GM12892 (cell line): ENCODE measurements around the gene MINDY4.

Source experiments
- POLR2A ChIP-seq: IDR thresholded peaks from 2 replicates; pipeline ENCODE4 v1.6.1; 2011; ENCODE audit warnings: low read depth, low read length, control low read depth
- POLR2AphosphoS5 ChIP-seq: IDR thresholded peaks from 2 replicates; pipeline ENCODE4 v1.6.1; 2011; ENCODE audit warnings: low read depth, low read length, control low read depth
- TAF1 ChIP-seq: IDR thresholded peaks from 2 replicates; pipeline ENCODE4 v1.6.1; 2011; ENCODE audit warnings: low read depth, mild to moderate bottlenecking, control low read depth, low read length, borderline replicate concordance

DNA sequence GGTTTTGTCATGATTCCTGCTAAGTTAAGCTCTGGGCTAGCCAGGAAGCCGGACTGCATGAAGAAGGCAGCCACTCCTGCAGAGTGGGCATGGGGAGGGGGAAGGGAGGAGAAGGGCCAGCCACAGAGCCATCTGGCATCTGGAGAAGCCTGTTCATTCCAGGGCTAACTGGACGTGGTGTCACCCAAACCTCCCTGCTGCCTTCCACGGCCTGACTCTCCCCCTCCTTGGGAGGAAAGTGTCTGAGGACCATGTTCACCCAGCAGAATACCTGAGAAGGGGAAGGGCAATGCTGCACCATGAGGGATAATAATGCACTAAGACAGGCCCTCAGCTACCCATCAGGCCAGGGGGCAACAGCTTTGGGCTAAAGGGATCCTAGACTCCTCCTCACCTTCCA, 155.8 kb downstream of the MINDY4 start:
- TF ChIP-seq POLR2A (no peak), POLR2AphosphoS5 (no peak), TAF1 (no peak)
